Measurements from ENCODE around the gene MOB3C.
A peak's percentile ranks its signal among the peaks of the same experiment; 100 is the strongest.
"Not testable (repeated sequence)": the region's sequence is repeated elsewhere in the genome, so short reads cannot be mapped to it uniquely, and the experiment has no call there.

Gene MOB3C

GRCh38 chr1:46616277-46617107, at the start of gene MOB3C:
Gene MOB3C, minus strand, starts transcription at chr1:46616811. Its CDS starts 3,490 bp downstream, at chr1:46613321.
- peak; percentile 59 to 74 for DNase-seq

- DNase-seq, result no peak
These were observed 49.4 kb upstream of the MOB3C start for GRCh38 chr1:46665983-46666382.

- not testable (repeated sequence) for DNase-seq
These were observed 46.3 kb upstream of the MOB3C start for GRCh38 chr1:46662919-46663318.

GRCh38 chr1:46660116-46660515, 43.5 kb upstream of the MOB3C start:
- DNase-seq, result peak in 1 of 2 donors; percentile 17

GRCh38 chr1:46659307-46659870, 42.8 kb upstream of the MOB3C start:
- DNase-seq, result no peak

GRCh38 chr1:46657775-46658174, 41.2 kb upstream of the MOB3C start:
- DNase-seq, result no peak

- DNase-seq, result no peak
These were observed 40.0 kb upstream of the MOB3C start for GRCh38 chr1:46656643-46657042.

GRCh38 chr1:46655848-46656247, 39.2 kb upstream of the MOB3C start:
- no peak for DNase-seq

GRCh38 chr1:46654698-46655097, 38.1 kb upstream of the MOB3C start:
- not testable (repeated sequence) for DNase-seq

- DNase-seq, result no peak
These were observed 37.4 kb upstream of the MOB3C start for GRCh38 chr1:46654012-46654411.

- no peak for DNase-seq
These were observed 36.9 kb upstream of the MOB3C start for GRCh38 chr1:46653405-46653958.

- DNase-seq, result no peak
These were observed 35.9 kb upstream of the MOB3C start for GRCh38 chr1:46652321-46653100.

GRCh38 chr1:46651152-46651551, 34.5 kb upstream of the MOB3C start:
- not testable (repeated sequence) for DNase-seq

GRCh38 chr1:46650491-46650890, 33.9 kb upstream of the MOB3C start:
- no peak for DNase-seq

- DNase-seq, result no peak
These were observed 33.2 kb upstream of the MOB3C start for GRCh38 chr1:46649764-46650163.

- no peak for DNase-seq
These were observed 31.0 kb upstream of the MOB3C start for GRCh38 chr1:46647611-46648010.

GRCh38 chr1:46646844-46647243, 30.2 kb upstream of the MOB3C start:
- no peak for DNase-seq

GRCh38 chr1:46646331-46646730, 29.7 kb upstream of the MOB3C start:
- DNase-seq, result no peak

- no peak for DNase-seq
These were observed 29.2 kb upstream of the MOB3C start for GRCh38 chr1:46645815-46646214.

GRCh38 chr1:46643368-46643775, 26.8 kb upstream of the MOB3C start:
- no peak for DNase-seq

GRCh38 chr1:46642115-46642680, 25.6 kb upstream of the MOB3C start:
- DNase-seq, result no peak

- no peak for DNase-seq
These were observed 22.9 kb upstream of the MOB3C start for GRCh38 chr1:46639547-46639946.

GRCh38 chr1:46638921-46639320, 22.3 kb upstream of the MOB3C start:
- no peak for DNase-seq
